Hindlimb muscle (tissue), 1 donor: ENCODE data around the gene FOSL2. TPM values are rescaled to one million over a fixed set of nuclear protein-coding genes. Genes with fewer than 3 reads are reported as not detected.
"Not testable (repeated sequence)": the region's sequence is repeated elsewhere in the genome, so short reads cannot be mapped to it uniquely, and the experiment has no call there.

Experiments
- DNase-seq: peaks from one replicate; pipeline ENCODE4 v3.0.0-alpha.2; 2013
- polyA plus RNA-seq: library from polyadenylated mRNA; unstranded; fragments of 120-200 nt; gene quantifications from one replicate; pipeline ENCODE4 v1.2.1, GENCODE V29; 2013; ENCODE audit not compliant: insufficient read length

The FOSL2 gene
- polyA plus RNA-seq, 1 donor = 22.0 TPM

GRCh38 chr2:28357948-28358667, 34.5 kb upstream of the FOSL2 start:
- no peak for DNase-seq

- DNase-seq = no peak
These were observed 33.9 kb upstream of the FOSL2 start for GRCh38 chr2:28358668-28359201.

- no peak for DNase-seq
These were observed 33.2 kb upstream of the FOSL2 start for GRCh38 chr2:28359222-28360057.

GRCh38 chr2:28360058-28360717, 32.5 kb upstream of the FOSL2 start:
- DNase-seq = no peak

- DNase-seq = no peak
These were observed 31.9 kb upstream of the FOSL2 start for GRCh38 chr2:28360718-28361293.

- DNase-seq = no peak
These were observed 30.5 kb upstream of the FOSL2 start for GRCh38 chr2:28361991-28362710.

- DNase-seq = no peak
These were observed 29.6 kb upstream of the FOSL2 start for GRCh38 chr2:28362991-28363521.

- DNase-seq = no peak
These were observed 28.9 kb upstream of the FOSL2 start for GRCh38 chr2:28363686-28364280.

- DNase-seq = no peak
These were observed 28.0 kb upstream of the FOSL2 start for GRCh38 chr2:28364610-28365009.

GRCh38 chr2:28365158-28365557, 27.5 kb upstream of the FOSL2 start:
- DNase-seq = no peak

GRCh38 chr2:28366149-28366495, 26.5 kb upstream of the FOSL2 start:
- no peak for DNase-seq

- no peak for DNase-seq
These were observed 26.0 kb upstream of the FOSL2 start for GRCh38 chr2:28366496-28367282.

- DNase-seq = no peak
These were observed 24.8 kb upstream of the FOSL2 start for GRCh38 chr2:28367667-28368356.

- DNase-seq = no peak
These were observed 24.3 kb upstream of the FOSL2 start for GRCh38 chr2:28368357-28368798.

GRCh38 chr2:28369358-28369757, 23.3 kb upstream of the FOSL2 start:
- DNase-seq = no peak

GRCh38 chr2:28370354-28370753, 22.3 kb upstream of the FOSL2 start:
- DNase-seq = no peak

GRCh38 chr2:28371728-28372127, 20.9 kb upstream of the FOSL2 start:
- not testable (repeated sequence) for DNase-seq

- DNase-seq = no peak
These were observed 18.8 kb upstream of the FOSL2 start for GRCh38 chr2:28373854-28374253.

GRCh38 chr2:28374331-28374730, 18.3 kb upstream of the FOSL2 start:
- no peak for DNase-seq

GRCh38 chr2:28375236-28375635, 17.4 kb upstream of the FOSL2 start:
- DNase-seq = no peak
